Measurements from ENCODE around the gene APOBEC3C.
"Not testable (repeated sequence)": the region's sequence is repeated elsewhere in the genome, so short reads cannot be mapped to it uniquely, and the experiment has no call there.

The APOBEC3C gene

GRCh38 chr22:39013942-39014722 is at the start of gene APOBEC3C:
Gene APOBEC3C (plus strand): TSS chr22:39014257. CDS start chr22:39014363, 106 bp downstream.
- no peak for DNase-seq

GRCh38 chr22:38964306-38964705 is 49.8 kb upstream of the APOBEC3C start:
- no peak for DNase-seq

- DNase-seq, result no peak
Observed at GRCh38 chr22:38964989-38965388, 49.1 kb upstream of the APOBEC3C start.

GRCh38 chr22:38965614-38966379 is 48.3 kb upstream of the APOBEC3C start:
- DNase-seq, result no peak

GRCh38 chr22:38966380-38966702 is 47.7 kb upstream of the APOBEC3C start:
- DNase-seq, result no peak

GRCh38 chr22:38966942-38967341 is 47.1 kb upstream of the APOBEC3C start:
- DNase-seq, result no peak

- no peak for DNase-seq
Observed at GRCh38 chr22:38967451-38968450, 46.3 kb upstream of the APOBEC3C start.

- DNase-seq, result no peak
Observed at GRCh38 chr22:38968801-38969200, 45.3 kb upstream of the APOBEC3C start.

GRCh38 chr22:38970551-38970950 is 43.5 kb upstream of the APOBEC3C start:
- no peak for DNase-seq

GRCh38 chr22:38971202-38971601 is 42.9 kb upstream of the APOBEC3C start:
- no peak for DNase-seq

- DNase-seq, result no peak
Observed at GRCh38 chr22:38971791-38972190, 42.3 kb upstream of the APOBEC3C start.

GRCh38 chr22:38972558-38972957 is 41.5 kb upstream of the APOBEC3C start:
- no peak for DNase-seq

- peak; percentile 48 for DNase-seq
Observed at GRCh38 chr22:38973289-38974169, 40.5 kb upstream of the APOBEC3C start.

GRCh38 chr22:38974170-38974825 is 39.8 kb upstream of the APOBEC3C start:
- DNase-seq, result no peak

- no peak for DNase-seq
Observed at GRCh38 chr22:38974826-38975175, 39.3 kb upstream of the APOBEC3C start.

- not testable (repeated sequence) for DNase-seq
Observed at GRCh38 chr22:38977289-38977688, 36.8 kb upstream of the APOBEC3C start.

GRCh38 chr22:38980587-38980986 is 33.5 kb upstream of the APOBEC3C start:
- not testable (repeated sequence) for DNase-seq

GRCh38 chr22:38981005-38981991 is 32.8 kb upstream of the APOBEC3C start:
- DNase-seq, result no peak

- no peak for DNase-seq
Observed at GRCh38 chr22:38981992-38982927, 31.8 kb upstream of the APOBEC3C start, which contains the start of gene APOBEC3B. Gene APOBEC3B (plus strand): TSS chr22:38982347. CDS start chr22:38982454, 107 bp downstream.

All from NCI-H82 (cell line).